ENCODE measurements around the gene ETV1.

DNA sequence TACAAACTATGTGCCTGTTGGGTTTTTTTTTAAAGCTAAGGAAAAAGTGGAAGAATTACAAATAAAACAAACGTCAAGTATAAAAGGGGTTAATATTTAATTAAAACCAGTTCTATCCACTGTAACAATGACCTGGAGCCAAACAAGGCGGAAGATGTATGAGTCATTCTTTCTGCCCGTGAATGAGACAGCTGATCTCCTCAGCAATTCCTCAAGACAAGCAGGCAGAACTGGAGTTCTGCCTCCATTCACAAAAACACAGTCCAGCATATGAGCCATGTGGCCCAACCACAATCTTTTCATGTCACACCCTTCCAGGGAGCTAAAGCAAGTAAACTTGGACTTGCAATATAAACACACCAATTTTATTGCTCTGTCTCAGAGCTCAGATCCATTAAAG, 8.4 kb downstream of the ETV1 start:
- TF ChIP-seq, protein P1, sequence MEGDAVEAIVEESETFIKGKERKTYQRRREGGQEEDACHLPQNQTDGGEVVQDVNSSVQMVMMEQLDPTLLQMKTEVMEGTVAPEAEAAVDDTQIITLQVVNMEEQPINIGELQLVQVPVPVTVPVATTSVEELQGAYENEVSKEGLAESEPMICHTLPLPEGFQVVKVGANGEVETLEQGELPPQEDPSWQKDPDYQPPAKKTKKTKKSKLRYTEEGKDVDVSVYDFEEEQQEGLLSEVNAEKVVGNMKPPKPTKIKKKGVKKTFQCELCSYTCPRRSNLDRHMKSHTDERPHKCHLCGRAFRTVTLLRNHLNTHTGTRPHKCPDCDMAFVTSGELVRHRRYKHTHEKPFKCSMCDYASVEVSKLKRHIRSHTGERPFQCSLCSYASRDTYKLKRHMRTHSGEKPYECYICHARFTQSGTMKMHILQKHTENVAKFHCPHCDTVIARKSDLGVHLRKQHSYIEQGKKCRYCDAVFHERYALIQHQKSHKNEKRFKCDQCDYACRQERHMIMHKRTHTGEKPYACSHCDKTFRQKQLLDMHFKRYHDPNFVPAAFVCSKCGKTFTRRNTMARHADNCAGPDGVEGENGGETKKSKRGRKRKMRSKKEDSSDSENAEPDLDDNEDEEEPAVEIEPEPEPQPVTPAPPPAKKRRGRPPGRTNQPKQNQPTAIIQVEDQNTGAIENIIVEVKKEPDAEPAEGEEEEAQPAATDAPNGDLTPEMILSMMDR (IDR thresholded peaks at IDR 0.05) = no peak
- no peak for TF ChIP-seq POLR2A (IDR thresholded peaks at IDR 0.05)
